Naive thymus-derived CD4-positive, alpha-beta T cell (primary cell): ENCODE results near the gene MARCHF10. TPM values are rescaled to one million over a fixed set of nuclear protein-coding genes. Genes with fewer than 3 reads are reported as not detected.

Experiments used
- ATAC-seq: fragments of 150-1000 bp; cut with Tn5 transposase; 2 replicates; pipeline ENCODE4 v1.10.0; 2021; ENCODE audit warnings: mild to moderate bottlenecking, moderate library complexity
- CTCF ChIA-PET: fragments of 350-600 bp; sonication (Branson Sonifier 250); formaldehyde crosslinking; loops from one replicate; lab custom pipeline; 2021; ENCODE audit warnings: antibody characterized with exemption; lab: Charles Lee
- POLR2A ChIA-PET: fragments of 350-600 bp; sonication (Branson Sonifier 250); formaldehyde crosslinking; loops from one replicate; lab custom pipeline; 2021; ENCODE audit warnings: antibody characterized with exemption, inconsistent platforms; lab: Charles Lee
- DNase-seq, 9 donors: peaks; one replicate each; pipeline versions ENCODE4 v3.0.0 to v3.0.0-alpha.2; 2020 to 2022; ENCODE audit warnings: mixed read lengths in 1 of 9
- H3K27ac ChIP-seq: one replicate; pipeline ENCODE4 v1.7.0; 2013; ENCODE audit warnings: mild to moderate bottlenecking, low read depth, low read length, moderate library complexity
- H3K27me3 ChIP-seq, 2 donors: one replicate each; pipeline ENCODE4 v1.7.0; 2013; ENCODE audit warnings: low read length in 2 of 2, mild to moderate bottlenecking in 2 of 2, moderate library complexity in 2 of 2; ENCODE audit not compliant: control insufficient read depth in 2 of 2, insufficient read depth in 2 of 2
- H3K36me3 ChIP-seq, 3 experiments: 1 replicate in 2 of 3; 2 replicates in 1 of 3; pipeline ENCODE4 v1.7.0; 2013; ENCODE audit warnings: low read length in 3 of 3, mild to moderate bottlenecking in 3 of 3, moderate library complexity in 1 of 3; ENCODE audit not compliant: insufficient read depth in 3 of 3, control insufficient read depth in 2 of 3
- H3K4me1 ChIP-seq, 2 donors: one replicate each; pipeline ENCODE4 v1.7.0; 2013; ENCODE audit warnings: low read length in 2 of 2, mild to moderate bottlenecking in 2 of 2, moderate library complexity in 1 of 2; ENCODE audit not compliant: control insufficient read depth in 2 of 2, insufficient read depth in 2 of 2
- H3K4me3 ChIP-seq: 2 replicates; pipeline ENCODE4 v1.7.0; 2013; ENCODE audit warnings: mild to moderate bottlenecking, low read length
- H3K9me3 ChIP-seq, 3 experiments: 1 replicate in 2 of 3; 2 replicates in 1 of 3; pipeline ENCODE4 v1.7.0; 2013; ENCODE audit warnings: low read length in 3 of 3; ENCODE audit not compliant: control insufficient read depth in 2 of 3
- H3K27ac Mint-ChIP-seq, 9 donors: one replicate each; pipeline ENCODE4 v1.8.0; 2020 to 2022; ENCODE audit warnings: mixed read lengths in 9 of 9, mild to moderate bottlenecking in 8 of 9, moderate library complexity in 5 of 9, inconsistent platforms in 2 of 9
- H3K27me3 Mint-ChIP-seq, 5 donors: one replicate each; pipeline ENCODE4 v1.8.0; 2021 to 2022; ENCODE audit warnings: mixed read lengths in 5 of 5, mild to moderate bottlenecking in 1 of 5
- H3K36me3 Mint-ChIP-seq, 5 donors: one replicate each; pipeline ENCODE4 v1.8.0; 2020 to 2022; ENCODE audit warnings: mixed read lengths in 5 of 5, mild to moderate bottlenecking in 3 of 5, inconsistent platforms in 1 of 5
- H3K4me1 Mint-ChIP-seq, 7 donors: one replicate each; pipeline ENCODE4 v1.8.0; 2020 to 2022; ENCODE audit warnings: mixed read lengths in 7 of 7, mild to moderate bottlenecking in 3 of 7, inconsistent platforms in 1 of 7
- H3K4me3 Mint-ChIP-seq, 10 donors: one replicate each; pipeline ENCODE4 v1.8.0; 2020 to 2022; ENCODE audit warnings: mild to moderate bottlenecking in 10 of 10, mixed read lengths in 10 of 10, moderate library complexity in 6 of 10, inconsistent platforms in 2 of 10
- H3K9me3 Mint-ChIP-seq, 11 donors: one replicate each; pipeline ENCODE4 v1.8.0; 2020 to 2022; ENCODE audit warnings: mixed read lengths in 11 of 11, mild to moderate bottlenecking in 4 of 11, inconsistent platforms in 1 of 11, moderate library complexity in 1 of 11
- intact Hi-C, 2 donors: fragments of 100-400 bp; cut with micrococcal nuclease; formaldehyde crosslinking; loops; one replicate each; pipeline ENCODE4 v1.15.1; 2023
- polyA plus RNA-seq, 2 donors: library from polyadenylated mRNA; unstranded; fragments of 300-500 nt; fragmentation: Illumina TruSeq; gene quantifications; one replicate each; pipeline ENCODE4 v1.2.3, GENCODE V29; 2021
- total RNA-seq, 6 experiments: library from RNA in 5 of 6; stranded (reverse) in 5 of 6; gene quantifications; 1 replicate in 5 of 6; 2 replicates in 1 of 6; pipeline ENCODE4 v1.2.3 and lab custom pipeline; 2021 to 2026

Gene MARCHF10
- total and polyA plus RNA-seq, 7 experiments from 2014 or later: 0.13 to 0.43 (median 0.29) TPM; not detected in 4

- Histone ChIP-seq H3K27me3 (no peaks in the 10 kb centered on the region), H3K27ac (no peak overlapping the region), H3K9me3 (no peaks in the 10 kb centered on the region), H3K4me3 (no peak overlapping the region), H3K4me1 (no peaks in the 10 kb centered on the region), H3K36me3 (no peaks in the 10 kb centered on the region)
- DNase-seq (no peak), ATAC-seq (no peak)
- peaks cover 3 to 8% (median 4%) of the 10 kb centered on the region in 5 donors for H3K36me3 Mint-ChIP-seq
- H3K4me1 Mint-ChIP-seq: peaks cover 0 to 5% (median 0%) of the 10 kb centered on the region in 7 donors
- intact Hi-C loops: no loop called here
- POLR2A ChIA-PET: no interaction called here
- peaks cover 0 to 24% (median 0%) of the 10 kb centered on the region in 5 donors for H3K27me3 Mint-ChIP-seq
- H3K9me3 Mint-ChIP-seq: peaks cover 4 to 10% (median 8%) of the 10 kb centered on the region in 11 donors
- CTCF ChIA-PET: no interaction called here
- no peak overlapping the region for H3K4me3 Mint-ChIP-seq
- H3K27ac Mint-ChIP-seq: no peak overlapping the region
Observed at GRCh38 chr17:62665599-62665998, 142.5 kb downstream of the MARCHF10 start.

DNA sequence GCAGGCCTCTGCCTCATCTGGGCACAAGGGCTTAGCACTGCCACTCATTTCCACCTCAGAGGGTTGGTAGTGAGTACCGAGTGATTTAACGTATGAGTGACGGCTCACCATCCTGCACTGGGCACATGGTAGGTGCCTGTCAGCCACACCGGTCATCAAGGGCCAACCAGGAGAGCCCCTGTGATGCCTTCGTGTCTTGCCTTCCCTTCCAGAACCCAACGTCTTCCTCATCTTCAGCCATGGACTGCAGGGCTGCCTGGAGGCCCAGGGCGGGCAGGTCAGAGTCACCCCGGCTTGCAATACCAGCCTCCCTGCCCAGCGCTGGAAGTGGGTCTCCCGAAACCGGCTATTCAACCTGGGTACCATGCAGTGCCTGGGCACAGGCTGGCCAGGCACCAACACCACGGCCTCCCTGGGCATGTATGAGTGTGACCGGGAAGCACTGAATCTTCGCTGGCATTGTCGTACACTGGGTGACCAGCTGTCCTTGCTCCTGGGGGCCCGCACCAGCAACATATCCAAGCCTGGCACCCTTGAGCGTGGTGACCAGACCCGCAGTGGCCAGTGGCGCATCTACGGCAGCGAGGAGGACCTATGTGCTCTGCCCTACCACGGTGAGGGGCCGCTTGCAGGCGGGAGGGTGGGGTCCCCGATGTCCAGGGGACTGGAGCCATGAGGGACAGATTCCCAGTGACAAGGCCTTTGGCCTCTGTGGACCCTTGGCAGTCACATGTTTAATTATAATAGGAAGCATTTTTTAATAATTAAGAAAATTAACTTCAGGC is 143.6 kb downstream of the MARCHF10 start:
- ChIA-PET CTCF (no interaction called here), POLR2A (no interaction called here)
- Mint-ChIP-seq H3K36me3 (peaks cover 3 to 14% (median 4%) of the 10 kb centered on the region in 5 donors), H3K4me3 (no peak overlapping the region), H3K27ac (peak overlapping the region in 1 of 9 donors; percentile 3), H3K27me3 (peaks cover 0 to 32% (median 0%) of the 10 kb centered on the region in 5 donors), H3K9me3 (peaks cover 4 to 21% (median 12%) of the 10 kb centered on the region in 11 donors), H3K4me1 (peaks cover 0 to 5% (median 0%) of the 10 kb centered on the region in 7 donors)
- DNase-seq: no peak
- Histone ChIP-seq H3K4me1 (no peaks in the 10 kb centered on the region), H3K9me3 (no peaks in the 10 kb centered on the region), H3K27ac (no peak overlapping the region), H3K4me3 (no peak overlapping the region), H3K27me3 (no peaks in the 10 kb centered on the region), H3K36me3 (no peaks in the 10 kb centered on the region)
- no peak for ATAC-seq
- intact Hi-C loops: no loop called here

- no peaks in the 10 kb centered on the region for H3K36me3 ChIP-seq
- H3K4me1 ChIP-seq: no peaks in the 10 kb centered on the region
- Mint-ChIP-seq H3K27me3 (peaks cover 0 to 41% (median 0%) of the 10 kb centered on the region in 5 donors), H3K4me3 (no peak overlapping the region), H3K4me1 (peaks cover 0 to 4% (median 0%) of the 10 kb centered on the region in 7 donors), H3K27ac (no peak overlapping the region), H3K9me3 (peaks cover 4 to 22% (median 12%) of the 10 kb centered on the region in 11 donors), H3K36me3 (peaks cover 3 to 14% (median 4%) of the 10 kb centered on the region in 5 donors)
- ChIA-PET CTCF (no interaction called here), POLR2A (no interaction called here)
- ATAC-seq (no peak), DNase-seq (no peak)
- no peaks in the 10 kb centered on the region for H3K9me3 ChIP-seq
- no peaks in the 10 kb centered on the region for H3K27me3 ChIP-seq
- H3K27ac ChIP-seq: no peak overlapping the region
- H3K4me3 ChIP-seq: no peak overlapping the region
- intact Hi-C loops: no loop called here
Observed at GRCh38 chr17:62663304-62663703, 144.8 kb downstream of the MARCHF10 start.

DNA sequence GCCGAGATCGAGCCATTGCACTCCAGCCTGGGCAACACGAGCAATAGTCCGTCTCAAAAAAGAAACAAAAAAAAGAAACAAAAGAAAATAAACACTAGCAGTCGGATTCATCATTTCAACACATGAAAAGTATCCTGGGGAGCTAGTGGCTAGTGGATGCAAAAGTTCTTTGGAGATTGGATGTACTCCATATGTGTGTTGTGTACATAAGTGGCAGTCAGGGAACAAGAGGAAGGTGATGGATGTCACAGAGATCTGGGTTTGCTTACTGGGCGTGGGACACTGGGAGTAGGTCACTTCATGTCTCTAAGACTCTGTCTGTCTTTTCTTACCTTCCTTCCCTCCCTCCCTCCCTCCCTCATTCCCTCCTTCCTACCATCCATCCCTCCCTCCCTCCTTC is 145.3 kb downstream of the MARCHF10 start:
- CTCF ChIA-PET: no interaction called here

GRCh38 chr17:62661337-62661736 is 146.8 kb downstream of the MARCHF10 start:
- H3K9me3 ChIP-seq: no peaks in the 10 kb centered on the region
- Mint-ChIP-seq H3K27me3 (peaks cover 0 to 54% (median 0%) of the 10 kb centered on the region in 5 donors), H3K27ac (peak overlapping the region in 1 of 9 donors; percentile 49), H3K4me1 (peaks cover 0 to 7% (median 0%) of the 10 kb centered on the region in 7 donors), H3K4me3 (no peak overlapping the region), H3K9me3 (peaks cover 4 to 22% (median 12%) of the 10 kb centered on the region in 11 donors), H3K36me3 (peaks cover 3 to 14% (median 4%) of the 10 kb centered on the region in 5 donors)
- ATAC-seq: no peak
- no peak overlapping the region for H3K4me3 ChIP-seq
- H3K27me3 ChIP-seq: no peaks in the 10 kb centered on the region
- ChIA-PET CTCF (interaction anchor here (0.6 kb wide), 1 partner anchor 341 kb away, joined by 3 read pairs; no protein-coding TSS in a partner anchor), POLR2A (no interaction called here)
- no peaks in the 10 kb centered on the region for H3K4me1 ChIP-seq
- intact Hi-C loops: no loop called here
- no peak for DNase-seq
- no peak overlapping the region for H3K27ac ChIP-seq
- H3K36me3 ChIP-seq: no peaks in the 10 kb centered on the region

More for the DNA sequence above, 145.3 kb downstream of the MARCHF10 start:
- no peaks in the 10 kb centered on the region for H3K4me1 ChIP-seq
- no peak overlapping the region for H3K4me3 ChIP-seq
- Mint-ChIP-seq H3K9me3 (peaks cover 4 to 22% (median 12%) of the 10 kb centered on the region in 11 donors), H3K27ac (no peak overlapping the region), H3K36me3 (peaks cover 3 to 14% (median 4%) of the 10 kb centered on the region in 5 donors), H3K4me1 (peaks cover 0 to 6% (median 0%) of the 10 kb centered on the region in 7 donors), H3K27me3 (peaks cover 0 to 45% (median 0%) of the 10 kb centered on the region in 5 donors), H3K4me3 (no peak overlapping the region)
- no peaks in the 10 kb centered on the region for H3K27me3 ChIP-seq
- intact Hi-C loops: no loop called here
- DNase-seq: no peak
- H3K36me3 ChIP-seq: no peaks in the 10 kb centered on the region
- no peaks in the 10 kb centered on the region for H3K9me3 ChIP-seq
- ATAC-seq: no peak
- H3K27ac ChIP-seq: no peak overlapping the region
- POLR2A ChIA-PET: no interaction called here

- ChIA-PET POLR2A (no interaction called here), CTCF (no interaction called here)
- Histone ChIP-seq H3K27ac (no peak overlapping the region), H3K36me3 (no peaks in the 10 kb centered on the region), H3K4me3 (no peak overlapping the region), H3K9me3 (no peaks in the 10 kb centered on the region), H3K27me3 (no peaks in the 10 kb centered on the region), H3K4me1 (no peaks in the 10 kb centered on the region)
- Mint-ChIP-seq H3K36me3 (peaks cover 3 to 14% (median 4%) of the 10 kb centered on the region in 5 donors), H3K27ac (no peak overlapping the region), H3K27me3 (peaks cover 0 to 60% (median 0%) of the 10 kb centered on the region in 5 donors), H3K4me3 (no peak overlapping the region), H3K9me3 (peaks cover 4 to 22% (median 12%) of the 10 kb centered on the region in 11 donors), H3K4me1 (peaks cover 0 to 7% (median 0%) of the 10 kb centered on the region in 7 donors)
- intact Hi-C loops: no loop called here
- ATAC-seq (no peak), DNase-seq (no peak)
Observed at GRCh38 chr17:62660629-62661118, 147.4 kb downstream of the MARCHF10 start.
